Esophagus muscularis mucosa (tissue), 4 donors: ENCODE results near the gene GRIN3B.
"Not testable (repeated sequence)": the region's sequence is repeated elsewhere in the genome, so short reads cannot be mapped to it uniquely, and the experiment has no call there.

Source experiments
- CTCF ChIP-seq, 3 experiments: fragments of 200-600 bp in 2 of 3; fragments of 450-650 bp in 1 of 3; sonication (generic) in 2 of 3; IDR thresholded peaks; one replicate each; pipeline ENCODE4 v1.5.1; 2017 to 2019; ENCODE audit warnings: antibody characterized with exemption in 3 of 3, mild to moderate bottlenecking in 2 of 3, moderate library complexity in 1 of 3
- EP300 ChIP-seq: sonication (generic); formaldehyde crosslinking; IDR thresholded peaks from one replicate; pipeline ENCODE4 v1.6.1; 2017; ENCODE audit warnings: antibody characterized with exemption
- POLR2A ChIP-seq: fragments of 450-650 bp; IDR thresholded peaks from one replicate; pipeline ENCODE4 v1.6.1; 2017; ENCODE audit warnings: antibody characterized with exemption, moderate library complexity, mild to moderate bottlenecking, low read depth
- POLR2AphosphoS5 ChIP-seq, 2 donors: sonication (generic); formaldehyde crosslinking; IDR thresholded peaks; one replicate each; pipeline ENCODE4 v1.6.1; 2017; ENCODE audit warnings: antibody characterized with exemption in 2 of 2

DNA sequence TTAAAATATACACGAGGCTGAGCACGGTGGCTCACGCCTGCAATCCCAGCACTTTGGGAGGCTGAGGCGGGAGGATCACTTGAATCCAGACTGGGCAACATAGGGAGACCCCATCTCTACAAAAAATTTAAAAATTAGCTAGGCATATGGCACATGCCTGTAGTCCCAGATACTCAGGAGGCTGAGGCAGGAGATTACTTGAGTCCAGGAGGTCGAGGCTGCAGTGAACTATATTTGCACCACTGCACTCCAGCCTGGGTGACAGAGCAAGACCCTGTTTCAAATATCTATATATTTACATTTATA lies 23.6 kb downstream of the GRIN3B start:
- TF ChIP-seq POLR2A; CTCF (IDR thresholded peaks at IDR 0.05); POLR2AphosphoS5 (IDR thresholded peaks at IDR 0.05); EP300: not testable (repeated sequence)
